SK-N-SH (cell line): ENCODE measurements around the gene LSM14B. TPM values are rescaled to one million over a fixed set of nuclear protein-coding genes. Genes with fewer than 3 reads are reported as not detected.

ENCODE experiments used
- CTCF ChIA-PET: fragments of 300-600, 350-600 bp; formaldehyde crosslinking; extraction: SDS; loops from one replicate; lab custom pipeline; 2021; lab: Yijun Ruan, JAX
- POLR2A ChIA-PET: fragments of 350-600 bp; sonication (Branson Sonifier 250); formaldehyde crosslinking; extraction: SDS; loops from one replicate; lab custom pipeline; 2020; ENCODE audit warnings: antibody characterized with exemption, inconsistent platforms; lab: Yijun Ruan, JAX
- DNase-seq: peaks from one replicate; pipeline ENCODE4 v3.0.0; 2012
- H2AFZ ChIP-seq: fragments of 200-600 bp; sonication (generic); 2 replicates; pipeline ENCODE4 v1.8.1; 2016; ENCODE audit warnings: antibody characterized with exemption, mild to moderate bottlenecking, low read depth
- H3F3A ChIP-seq: fragments of 200-600 bp; sonication (generic); replicated peaks from 2 replicates; pipeline ENCODE3; 2016; ENCODE audit warnings: antibody characterized with exemption, mild to moderate bottlenecking; ENCODE audit not compliant: insufficient read depth
- H3K27ac ChIP-seq, 2 experiments: fragments of 200-500 bp in 1 of 2; fragments of 200-600 bp in 1 of 2; sonication (Bioruptor generic) in 1 of 2; sonication (generic), shearing (Covaris generic) in 1 of 2; 2 replicates each; pipeline versions ENCODE4 v1.5.1 to v1.6.1; 2014 to 2016; ENCODE audit warnings: low read depth in 2 of 2, inconsistent platforms in 1 of 2, low read length in 1 of 2, mild to moderate bottlenecking in 1 of 2, mixed read lengths in 1 of 2
- H3K27me3 ChIP-seq: fragments of 200-600 bp; sonication (generic), shearing (Covaris generic); 2 replicates; pipeline ENCODE4 v1.6.1; 2016; ENCODE audit warnings: mixed run types; ENCODE audit not compliant: insufficient read depth
- H3K36me3 ChIP-seq, 2 experiments: fragments of 200-500 bp in 1 of 2; fragments of 200-600 bp in 1 of 2; sonication (Bioruptor generic) in 1 of 2; sonication (generic) in 1 of 2; replicated peaks in 1 of 2; 2 replicates each; pipeline versions ENCODE3 to v1.5.1; 2014 to 2016; ENCODE audit warnings: low read length in 1 of 2, mild to moderate bottlenecking in 1 of 2; ENCODE audit not compliant: insufficient read depth in 2 of 2, control insufficient read depth in 1 of 2
- H3K4me1 ChIP-seq, 2 experiments: fragments of 200-500 bp in 1 of 2; fragments of 200-600 bp in 1 of 2; sonication (Bioruptor generic) in 1 of 2; sonication (generic), shearing (Covaris generic) in 1 of 2; 2 replicates each; pipeline versions ENCODE4 v1.5.1 to v1.6.1; 2014 to 2016; ENCODE audit warnings: low read depth in 1 of 2, low read length in 1 of 2, mixed run types in 1 of 2; ENCODE audit not compliant: insufficient read depth in 2 of 2, control insufficient read depth in 1 of 2
- H3K4me2 ChIP-seq: fragments of 200-600 bp; sonication (generic), shearing (Covaris generic); 2 replicates; pipeline ENCODE4 v1.6.1; 2017; ENCODE audit warnings: mixed run types
- H3K4me3 ChIP-seq, 2 experiments: fragments of 200-500 bp in 1 of 2; fragments of 200-600 bp in 1 of 2; sonication (Bioruptor generic) in 1 of 2; sonication (generic), shearing (Covaris generic) in 1 of 2; 2 replicates each; pipeline versions ENCODE4 v1.5.1 to v1.8.1; 2014 to 2016; ENCODE audit warnings: low read depth in 2 of 2, inconsistent platforms in 1 of 2, low read length in 1 of 2, mild to moderate bottlenecking in 1 of 2, mixed read lengths in 1 of 2, moderate library complexity in 1 of 2
- H3K79me2 ChIP-seq: fragments of 200-600 bp; sonication (generic); 2 replicates; pipeline ENCODE4 v1.8.1; 2017; ENCODE audit warnings: mild to moderate bottlenecking; ENCODE audit not compliant: insufficient read depth
- H3K9ac ChIP-seq: fragments of 200-600 bp; sonication (generic); 2 replicates; pipeline ENCODE4 v1.6.1; 2017; ENCODE audit warnings: mixed run types
- H3K9me2 ChIP-seq: fragments of 200-600 bp; sonication (generic); 2 replicates; pipeline ENCODE4 v1.6.1; 2017; ENCODE audit warnings: mixed run types
- H3K9me3 ChIP-seq: fragments of 200-600 bp; sonication (generic); 2 replicates; pipeline ENCODE4 v1.6.1; 2017; ENCODE audit warnings: mixed run types, mild to moderate bottlenecking, moderate library complexity
- H4K20me1 ChIP-seq: fragments of 200-600 bp; sonication (generic); 2 replicates; pipeline ENCODE4 v1.6.1; 2017; ENCODE audit warnings: mild to moderate bottlenecking, mixed run types; ENCODE audit not compliant: insufficient read depth
- CHD2 ChIP-seq: fragments of 150-350 bp; IDR thresholded peaks from 2 replicates; pipeline ENCODE4 v1.6.1; 2018; ENCODE audit warnings: low read length; ENCODE audit not compliant: partially characterized antibody
- ELF1 ChIP-seq: IDR thresholded peaks from 2 replicates; pipeline ENCODE4 v1.4.0; 2012
- EP300 ChIP-seq, 2 experiments: IDR thresholded peaks; 2 replicates each; pipeline versions ENCODE4 v1.4.0 to v1.6.1; 2012; ENCODE audit warnings: borderline replicate concordance in 1 of 2, low read depth in 1 of 2, low read length in 1 of 2
- EZH2phosphoT487 ChIP-seq: fragments of 200-600 bp; sonication (generic); IDR thresholded peaks from 2 replicates; pipeline ENCODE4 v1.6.1; 2017; ENCODE audit warnings: low read depth, mixed run types, mild to moderate bottlenecking, antibody characterized with exemption, moderate library complexity, borderline replicate concordance
- FOSL2 ChIP-seq: IDR thresholded peaks from 2 replicates; pipeline ENCODE4 v1.4.0; 2012; ENCODE audit warnings: low read depth, mild to moderate bottlenecking, moderate library complexity, borderline replicate concordance
- FOXJ3 ChIP-seq: sonication (generic); formaldehyde crosslinking; IDR thresholded peaks from 2 replicates; pipeline ENCODE4 v1.5.1; 2020; ENCODE audit warnings: mild to moderate bottlenecking, missing genetic modification reagents
- GABPA ChIP-seq: IDR thresholded peaks from 2 replicates; pipeline ENCODE4 v1.4.0; 2012; ENCODE audit warnings: low read depth, mild to moderate bottlenecking
- GATA2 ChIP-seq: sonication (generic); formaldehyde crosslinking; IDR thresholded peaks from 2 replicates; pipeline ENCODE4 v1.5.0; 2020; ENCODE audit warnings: mild to moderate bottlenecking, missing genetic modification reagents
- MEF2A ChIP-seq: IDR thresholded peaks from 2 replicates; pipeline ENCODE4 v1.4.0; 2012; ENCODE audit warnings: low read depth, borderline replicate concordance
- NFIC ChIP-seq: IDR thresholded peaks from 2 replicates; pipeline ENCODE4 v1.4.0; 2012; ENCODE audit warnings: borderline replicate concordance
- POLR2AphosphoS5 ChIP-seq: IDR thresholded peaks from 2 replicates; pipeline ENCODE4 v1.6.1; 2012; ENCODE audit warnings: low read depth, low read length
- RFX5 ChIP-seq: IDR thresholded peaks from 2 replicates; pipeline ENCODE4 v1.6.1; 2012; ENCODE audit warnings: mild to moderate bottlenecking, improper control_type of control experiment, low read length
- SIN3A ChIP-seq: IDR thresholded peaks from 2 replicates; pipeline ENCODE4 v1.6.1; 2012; ENCODE audit warnings: low read depth, mild to moderate bottlenecking, low read length, moderate library complexity, borderline replicate concordance
- SMC3 ChIP-seq: IDR thresholded peaks from 2 replicates; pipeline ENCODE4 v1.6.1; 2012; ENCODE audit warnings: low read depth, low read length, improper control_type of control experiment
- YY1 ChIP-seq: IDR thresholded peaks from 2 replicates; pipeline ENCODE4 v1.4.0; 2012; ENCODE audit warnings: low read depth, mild to moderate bottlenecking
- WGBS: methylation state at CpG from one replicate; pipeline ENCODE4 v1.1.6; 2017; ENCODE audit warnings: low lambda C conversion rate; 5-methylcytosine and 5-hydroxymethylcytosine counted together
- polyA plus RNA-seq, 3 experiments: library from polyadenylated mRNA; depleted of rRNA; stranded (reverse); fragments of >200 nt; gene quantifications; 2 replicates each; pipeline ENCODE4 v1.2.3, GENCODE V29; 2012
- TF ChIP-seq, protein P1 (sequence below): fragments of 150-350 bp; IDR thresholded peaks from 2 replicates; pipeline ENCODE4 v1.6.1; 2017; ENCODE audit warnings: antibody characterized with exemption, low read length, low read depth, borderline replicate concordance
- TF ChIP-seq, protein P2 (sequence below): IDR thresholded peaks from 2 replicates; pipeline ENCODE4; 2012
- TF ChIP-seq, protein P3 (sequence below): IDR thresholded peaks from 2 replicates; pipeline ENCODE4 v1.4.0; 2012; ENCODE audit warnings: low read depth, borderline replicate concordance
- TF ChIP-seq, protein P4 (sequence below): fragments of 200-600 bp; sonication (generic); IDR thresholded peaks from 2 replicates; pipeline ENCODE4 v1.6.1; 2017; ENCODE audit warnings: antibody characterized with exemption, mild to moderate bottlenecking, moderate library complexity
- TF ChIP-seq, protein P5 (sequence below): IDR thresholded peaks from 2 replicates; pipeline ENCODE4 v1.6.1; 2012; ENCODE audit warnings: mild to moderate bottlenecking, low read depth, low read length, moderate library complexity
- TF ChIP-seq, protein P6 (sequence below): IDR thresholded peaks from 2 replicates; pipeline ENCODE4 v1.4.0; 2012; ENCODE audit warnings: low read depth

LSM14B gene
- polyA plus RNA-seq, 1 of the 3 experiments (the other 2 are of a cell fraction): 64.6 TPM

DNA sequence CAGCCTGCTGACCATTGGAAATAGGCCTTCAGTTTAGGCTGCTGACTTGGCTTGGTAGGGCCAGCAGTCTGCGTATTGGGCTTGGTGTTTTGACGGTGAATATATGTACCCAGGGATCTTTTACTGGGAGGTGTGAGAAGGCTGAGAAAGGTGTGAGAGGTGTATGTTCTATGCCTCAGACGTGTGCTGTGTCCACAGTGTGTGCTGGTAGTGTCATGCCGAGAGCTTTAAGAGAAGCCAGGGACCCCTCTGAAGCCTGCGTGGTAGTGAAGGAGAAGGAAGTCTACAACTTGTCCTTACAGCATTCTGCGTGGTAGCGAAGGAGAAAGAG is 23.4 kb downstream of the LSM14B start (continued):
- TF ChIP-seq, protein P1, sequence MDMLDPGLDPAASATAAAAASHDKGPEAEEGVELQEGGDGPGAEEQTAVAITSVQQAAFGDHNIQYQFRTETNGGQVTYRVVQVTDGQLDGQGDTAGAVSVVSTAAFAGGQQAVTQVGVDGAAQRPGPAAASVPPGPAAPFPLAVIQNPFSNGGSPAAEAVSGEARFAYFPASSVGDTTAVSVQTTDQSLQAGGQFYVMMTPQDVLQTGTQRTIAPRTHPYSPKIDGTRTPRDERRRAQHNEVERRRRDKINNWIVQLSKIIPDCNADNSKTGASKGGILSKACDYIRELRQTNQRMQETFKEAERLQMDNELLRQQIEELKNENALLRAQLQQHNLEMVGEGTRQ: no peak
- no peak for TF ChIP-seq CHD2
- TF ChIP-seq NFIC: no peak
- TF ChIP-seq FOXJ3 (CRISPR knock-in tag): no peak
- TF ChIP-seq, protein P2, sequence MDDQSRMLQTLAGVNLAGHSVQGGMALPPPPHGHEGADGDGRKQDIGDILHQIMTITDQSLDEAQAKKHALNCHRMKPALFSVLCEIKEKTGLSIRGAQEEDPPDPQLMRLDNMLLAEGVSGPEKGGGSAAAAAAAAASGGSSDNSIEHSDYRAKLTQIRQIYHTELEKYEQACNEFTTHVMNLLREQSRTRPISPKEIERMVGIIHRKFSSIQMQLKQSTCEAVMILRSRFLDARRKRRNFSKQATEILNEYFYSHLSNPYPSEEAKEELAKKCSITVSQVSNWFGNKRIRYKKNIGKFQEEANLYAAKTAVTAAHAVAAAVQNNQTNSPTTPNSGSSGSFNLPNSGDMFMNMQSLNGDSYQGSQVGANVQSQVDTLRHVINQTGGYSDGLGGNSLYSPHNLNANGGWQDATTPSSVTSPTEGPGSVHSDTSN: no peak
- TF ChIP-seq EZH2phosphoT487: no peak
- no peak for TF ChIP-seq RFX5

DNA sequence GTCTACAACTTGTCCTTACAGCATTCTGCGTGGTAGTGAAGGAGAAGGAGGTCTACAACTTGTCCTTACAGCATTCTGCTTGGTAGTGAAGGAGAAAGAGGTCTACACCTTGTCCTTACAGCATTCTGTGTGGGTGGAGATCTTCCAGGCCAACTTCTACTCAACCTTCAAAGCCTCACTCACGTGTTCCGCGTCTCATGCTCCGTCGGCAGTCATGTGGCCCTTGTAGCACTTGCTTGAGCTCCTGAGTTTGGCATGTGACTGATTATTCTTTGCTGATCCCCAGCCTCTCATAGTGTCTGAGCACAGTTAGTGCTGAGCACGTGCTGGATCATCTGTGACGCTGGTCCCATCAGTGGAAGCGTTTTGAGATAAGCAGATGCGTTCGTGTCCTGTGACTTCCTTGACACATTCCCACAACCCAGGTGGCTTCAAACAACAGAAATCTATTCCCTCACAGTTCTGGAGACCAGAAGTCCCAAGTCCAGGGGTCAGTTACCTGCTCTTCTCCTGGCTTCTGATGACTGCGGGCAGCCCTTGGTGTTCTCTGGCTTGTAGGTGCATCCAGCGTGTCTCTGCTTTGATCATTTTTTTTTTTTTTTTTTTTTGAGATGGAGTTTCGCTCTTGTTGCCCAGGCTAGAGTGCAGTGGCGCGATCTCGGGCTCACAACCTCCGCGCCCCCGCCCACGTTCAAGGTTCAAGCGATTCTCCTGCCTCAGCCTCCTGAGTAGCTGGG is 23.9 kb downstream of the LSM14B start:
- H4K20me1 ChIP-seq: peaks cover 80% of the 10 kb centered on the region
- no peaks in the 10 kb centered on the region for H3K9me3 ChIP-seq
- 96% methylated on average over 20 of the region's 22 CpGs for WGBS
- peaks cover 0 to 21% of the 10 kb centered on the region in 2 experiments; a peak in 3 of 4 replicates for H3K4me1 ChIP-seq
- H3K4me3 ChIP-seq: no peak overlapping the region
- H3K27me3 ChIP-seq: no peaks in the 10 kb centered on the region
- peaks cover 86% of the 10 kb centered on the region for H3K79me2 ChIP-seq
- no peak overlapping the region for H2AFZ ChIP-seq
- no peak overlapping the region for H3K27ac ChIP-seq
- H3F3A ChIP-seq: no peaks in the 10 kb centered on the region
- ChIA-PET POLR2A (no interaction called here), CTCF (interaction anchor here (1.0 to 4.7 kb wide), 3 partner anchors 11 to 137 kb away, joined by 3 to 23 read pairs (median 9); no protein-coding TSS in a partner anchor)
- H3K9ac ChIP-seq: no peak overlapping the region
- no peaks in the 10 kb centered on the region for H3K9me2 ChIP-seq
- peaks cover 0 to 2% of the 10 kb centered on the region in 2 experiments for H3K36me3 ChIP-seq
- H3K4me2 ChIP-seq: 0 out of 2 replicates have a peak overlapping the region, but pooled peaks have one; percentile 71
- DNase-seq: no peak
- no peak for TF ChIP-seq EP300 (IDR thresholded peaks at IDR 0.05; ENCODE audit: borderline replicate concordance in 1 of 2, low read depth in 1 of 2, low read length in 1 of 2)
- TF ChIP-seq FOSL2: no peak
- no peak for TF ChIP-seq GABPA
- TF ChIP-seq ELF1: no peak
- no peak for TF ChIP-seq SIN3A
- TF ChIP-seq, protein P3, sequence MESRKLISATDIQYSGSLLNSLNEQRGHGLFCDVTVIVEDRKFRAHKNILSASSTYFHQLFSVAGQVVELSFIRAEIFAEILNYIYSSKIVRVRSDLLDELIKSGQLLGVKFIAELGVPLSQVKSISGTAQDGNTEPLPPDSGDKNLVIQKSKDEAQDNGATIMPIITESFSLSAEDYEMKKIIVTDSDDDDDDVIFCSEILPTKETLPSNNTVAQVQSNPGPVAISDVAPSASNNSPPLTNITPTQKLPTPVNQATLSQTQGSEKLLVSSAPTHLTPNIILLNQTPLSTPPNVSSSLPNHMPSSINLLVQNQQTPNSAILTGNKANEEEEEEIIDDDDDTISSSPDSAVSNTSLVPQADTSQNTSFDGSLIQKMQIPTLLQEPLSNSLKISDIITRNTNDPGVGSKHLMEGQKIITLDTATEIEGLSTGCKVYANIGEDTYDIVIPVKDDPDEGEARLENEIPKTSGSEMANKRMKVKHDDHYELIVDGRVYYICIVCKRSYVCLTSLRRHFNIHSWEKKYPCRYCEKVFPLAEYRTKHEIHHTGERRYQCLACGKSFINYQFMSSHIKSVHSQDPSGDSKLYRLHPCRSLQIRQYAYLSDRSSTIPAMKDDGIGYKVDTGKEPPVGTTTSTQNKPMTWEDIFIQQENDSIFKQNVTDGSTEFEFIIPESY: no peak
- TF ChIP-seq SMC3: no peak
- TF ChIP-seq GATA2: no peak
- TF ChIP-seq, protein P4, sequence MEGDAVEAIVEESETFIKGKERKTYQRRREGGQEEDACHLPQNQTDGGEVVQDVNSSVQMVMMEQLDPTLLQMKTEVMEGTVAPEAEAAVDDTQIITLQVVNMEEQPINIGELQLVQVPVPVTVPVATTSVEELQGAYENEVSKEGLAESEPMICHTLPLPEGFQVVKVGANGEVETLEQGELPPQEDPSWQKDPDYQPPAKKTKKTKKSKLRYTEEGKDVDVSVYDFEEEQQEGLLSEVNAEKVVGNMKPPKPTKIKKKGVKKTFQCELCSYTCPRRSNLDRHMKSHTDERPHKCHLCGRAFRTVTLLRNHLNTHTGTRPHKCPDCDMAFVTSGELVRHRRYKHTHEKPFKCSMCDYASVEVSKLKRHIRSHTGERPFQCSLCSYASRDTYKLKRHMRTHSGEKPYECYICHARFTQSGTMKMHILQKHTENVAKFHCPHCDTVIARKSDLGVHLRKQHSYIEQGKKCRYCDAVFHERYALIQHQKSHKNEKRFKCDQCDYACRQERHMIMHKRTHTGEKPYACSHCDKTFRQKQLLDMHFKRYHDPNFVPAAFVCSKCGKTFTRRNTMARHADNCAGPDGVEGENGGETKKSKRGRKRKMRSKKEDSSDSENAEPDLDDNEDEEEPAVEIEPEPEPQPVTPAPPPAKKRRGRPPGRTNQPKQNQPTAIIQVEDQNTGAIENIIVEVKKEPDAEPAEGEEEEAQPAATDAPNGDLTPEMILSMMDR: no peak
- no peak for TF ChIP-seq NFIC
- TF ChIP-seq, protein P5, sequence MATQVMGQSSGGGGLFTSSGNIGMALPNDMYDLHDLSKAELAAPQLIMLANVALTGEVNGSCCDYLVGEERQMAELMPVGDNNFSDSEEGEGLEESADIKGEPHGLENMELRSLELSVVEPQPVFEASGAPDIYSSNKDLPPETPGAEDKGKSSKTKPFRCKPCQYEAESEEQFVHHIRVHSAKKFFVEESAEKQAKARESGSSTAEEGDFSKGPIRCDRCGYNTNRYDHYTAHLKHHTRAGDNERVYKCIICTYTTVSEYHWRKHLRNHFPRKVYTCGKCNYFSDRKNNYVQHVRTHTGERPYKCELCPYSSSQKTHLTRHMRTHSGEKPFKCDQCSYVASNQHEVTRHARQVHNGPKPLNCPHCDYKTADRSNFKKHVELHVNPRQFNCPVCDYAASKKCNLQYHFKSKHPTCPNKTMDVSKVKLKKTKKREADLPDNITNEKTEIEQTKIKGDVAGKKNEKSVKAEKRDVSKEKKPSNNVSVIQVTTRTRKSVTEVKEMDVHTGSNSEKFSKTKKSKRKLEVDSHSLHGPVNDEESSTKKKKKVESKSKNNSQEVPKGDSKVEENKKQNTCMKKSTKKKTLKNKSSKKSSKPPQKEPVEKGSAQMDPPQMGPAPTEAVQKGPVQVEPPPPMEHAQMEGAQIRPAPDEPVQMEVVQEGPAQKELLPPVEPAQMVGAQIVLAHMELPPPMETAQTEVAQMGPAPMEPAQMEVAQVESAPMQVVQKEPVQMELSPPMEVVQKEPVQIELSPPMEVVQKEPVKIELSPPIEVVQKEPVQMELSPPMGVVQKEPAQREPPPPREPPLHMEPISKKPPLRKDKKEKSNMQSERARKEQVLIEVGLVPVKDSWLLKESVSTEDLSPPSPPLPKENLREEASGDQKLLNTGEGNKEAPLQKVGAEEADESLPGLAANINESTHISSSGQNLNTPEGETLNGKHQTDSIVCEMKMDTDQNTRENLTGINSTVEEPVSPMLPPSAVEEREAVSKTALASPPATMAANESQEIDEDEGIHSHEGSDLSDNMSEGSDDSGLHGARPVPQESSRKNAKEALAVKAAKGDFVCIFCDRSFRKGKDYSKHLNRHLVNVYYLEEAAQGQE: no peak
- no peak for TF ChIP-seq YY1
- no peak for TF ChIP-seq CHD2
- TF ChIP-seq MEF2A: no peak
- TF ChIP-seq POLR2AphosphoS5: no peak
- TF ChIP-seq, protein P6, sequence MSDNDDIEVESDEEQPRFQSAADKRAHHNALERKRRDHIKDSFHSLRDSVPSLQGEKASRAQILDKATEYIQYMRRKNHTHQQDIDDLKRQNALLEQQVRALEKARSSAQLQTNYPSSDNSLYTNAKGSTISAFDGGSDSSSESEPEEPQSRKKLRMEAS: no peak
